ENCODE measurements around the gene UPB1. TPM values are rescaled to one million over a fixed set of nuclear protein-coding genes. Genes with fewer than 3 reads are reported as not detected.
A peak's percentile ranks its signal among the peaks of the same experiment; 100 is the strongest.

The UPB1 gene
- total and polyA plus RNA-seq, 9 of the 15 experiments (the other 6 are each of a cell fraction or from before 2014, with no cell fraction given) = 0.06 to 0.11 TPM; not detected in 7

GRCh38 chr22:24519496-24519895 is 24.4 kb downstream of the UPB1 start:
- H3K4me1 ChIP-seq (replicated peaks in 1 of 2; ENCODE audit: control insufficient read depth in 2 of 2, insufficient read depth in 2 of 2, low read length in 2 of 2) = no peaks in the 10 kb centered on the region; a peak in 3 of 5 replicates

DNA sequence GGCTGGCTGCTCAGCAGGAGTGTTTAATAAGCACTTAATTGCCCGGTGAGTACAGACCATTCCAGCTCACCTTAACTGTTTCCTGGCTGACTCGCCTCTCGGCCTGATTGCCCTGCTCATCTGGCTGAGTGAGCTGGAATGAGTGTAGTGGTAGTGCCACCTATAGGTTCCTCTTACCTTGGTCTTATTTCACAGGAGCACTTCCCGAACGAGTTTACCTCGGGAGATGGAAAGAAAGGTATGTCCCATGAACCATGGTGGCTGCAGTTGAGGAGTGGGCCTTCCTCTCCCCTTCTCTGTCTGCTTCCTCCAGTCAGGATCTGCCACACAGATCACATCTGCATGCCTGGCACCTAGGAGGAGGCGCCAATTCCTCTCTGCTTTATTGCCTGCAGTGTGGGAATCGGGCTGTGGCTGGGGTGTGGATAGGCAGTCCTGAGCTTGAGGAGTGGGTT is 26.7 kb downstream of the UPB1 start:
- 0% methylated on average over 5 of the region's 8 CpGs for WGBS (ENCODE audit: insufficient coverage, low coverage, missing lambda C conversion rate)
- intact Hi-C loops (cut with micrococcal nuclease) = loop anchor here (10.0 kb wide), 2 partner anchors 197 to 337 kb away; partner anchors contain the start of gene SUSD2
- POLR2A ChIA-PET = interaction anchor here (1.1 kb wide), 1 partner anchor 9 kb away, joined by 3 read pairs; no protein-coding TSS in a partner anchor
- Histone ChIP-seq H3K36me3 (ENCODE audit: control insufficient read depth, insufficient read depth, low read length) (no peaks in the 10 kb centered on the region), H3K79me2 (ENCODE audit: control insufficient read depth, insufficient read depth, low read length) (no peaks in the 10 kb centered on the region), H3K9ac (ENCODE audit: insufficient read depth in 1 of 2, low read depth in 2 of 2, low read length in 2 of 2) (no peak overlapping the region), H3K27ac (ENCODE audit: extremely low read depth, low read depth, low read length) (no peak overlapping the region), H3K9me3 (replicated peaks; ENCODE audit: control insufficient read depth, insufficient read depth, low read depth, low read length) (no peaks in the 10 kb centered on the region), H3K4me3 (no peak overlapping the region), H4K20me1 (replicated peaks; ENCODE audit: control insufficient read depth, insufficient read depth, low read length) (0 out of 2 replicates have a peak, but pooled peaks cover 6% of the 10 kb centered on the region), H3K27me3 (ENCODE audit: control insufficient read depth in 2 of 2, insufficient read depth in 2 of 2, low read length in 2 of 2) (no peaks in the 10 kb centered on the region; a peak in 1 of 5 replicates), H2AFZ (ENCODE audit: low read depth, low read length) (no peak overlapping the region), H3K4me2 (ENCODE audit: insufficient read depth, low read length) (no peak overlapping the region), H3K4me1 (replicated peaks in 1 of 2; ENCODE audit: control insufficient read depth in 2 of 2, insufficient read depth in 2 of 2, low read length in 2 of 2) (no peaks in the 10 kb centered on the region; a peak in 1 of 5 replicates), H3K9me1 (ENCODE audit: control insufficient read depth, insufficient read depth, low read length) (no peaks in the 10 kb centered on the region)
- CTCF ChIA-PET (ENCODE audit: low intra/inter-chr PET ratio) = interaction anchor here (0.9 to 1.7 kb wide), 3 partner anchors 98 to 197 kb away, joined by 3 to 6 read pairs (median 5); no protein-coding TSS in a partner anchor
- in situ Hi-C loops (cut with MboI) = loop anchor here (5.0 to 25.0 kb wide), 2 partner anchors 200 to 560 kb away; partner anchors contain the start of genes DDT, DDTL and GSTT2B
- ATAC-seq = peak; percentile 78
- FAIRE-seq = peak; percentile 72
- peak in 2 of 4 experiments; percentile 33 to 48 for DNase-seq (ENCODE audit: extremely low read depth in 1 of 4, low spot score in 3 of 4)
- no TSS peak for BruUV-seq (replicated peaks)
- TF ChIP-seq RAD21 (CRISPR knock-in tag; conservative IDR thresholded peaks at IDR 0.05 in 1 of 2, IDR thresholded peaks at IDR 0.05 in 1 of 2) = peak; percentile 64 to 77
- no peak for TF ChIP-seq RBM39 (optimal IDR thresholded peaks at IDR 0.05; ENCODE audit: low read depth, low read length)
- TF ChIP-seq ZNF592 (IDR thresholded peaks at IDR 0.05) = no peak
- no peak for TF ChIP-seq RFX5 (IDR thresholded peaks at IDR 0.05; ENCODE audit: low read depth, low read length)
- 0 out of 2 replicates have a peak, but pooled peaks have one; percentile 24 for TF ChIP-seq DEAF1 (CRISPR knock-in tag; IDR thresholded peaks at IDR 0.05)

More at GRCh38 chr22:24519496-24519895, 24.4 kb downstream of the UPB1 start:
- WGBS (ENCODE audit: insufficient coverage, low coverage, missing lambda C conversion rate) = 25% methylated on average over 5 of the region's 5 CpGs
- TF ChIP-seq ZFP1 (CRISPR knock-in tag; IDR thresholded peaks at IDR 0.05) (no peak), HNRNPLL (IDR thresholded peaks at IDR 0.05; ENCODE audit: low read depth, low read length, poor library complexity, severe bottlenecking) (no peak)
- H4K20me1 ChIP-seq (replicated peaks; ENCODE audit: control insufficient read depth, insufficient read depth, low read length) = 0 out of 2 replicates have a peak, but pooled peaks cover 3% of the 10 kb centered on the region
- H3K9ac ChIP-seq (ENCODE audit: insufficient read depth in 1 of 2, low read depth in 2 of 2, low read length in 2 of 2) = no peak overlapping the region
- no peaks in the 10 kb centered on the region for H3K9me3 ChIP-seq (replicated peaks; ENCODE audit: control insufficient read depth, insufficient read depth, low read depth, low read length)
- in situ Hi-C loops (cut with MboI) (loop anchor here (25.0 kb wide), 1 partner anchor 557 kb away; the partner anchor contains the start of genes DDT, DDTL and GSTT2B), intact Hi-C loops (cut with micrococcal nuclease) (no loop called here)
- FAIRE-seq (no peak), ATAC-seq (no peak), DNase-seq (ENCODE audit: extremely low read depth in 1 of 4, low spot score in 3 of 4) (no peak)
- H3K27me3 ChIP-seq (ENCODE audit: control insufficient read depth in 2 of 2, insufficient read depth in 2 of 2, low read length in 2 of 2) = no peaks in the 10 kb centered on the region
- H3K4me2 ChIP-seq (ENCODE audit: insufficient read depth, low read length) = no peak overlapping the region
- no peaks in the 10 kb centered on the region for H3K79me2 ChIP-seq (ENCODE audit: control insufficient read depth, insufficient read depth, low read length)
- POLR2A ChIA-PET = no interaction called here
- no peak overlapping the region for H3K4me3 ChIP-seq
- H3K36me3 ChIP-seq (ENCODE audit: control insufficient read depth, insufficient read depth, low read length) = no peaks in the 10 kb centered on the region
- H3K9me1 ChIP-seq (ENCODE audit: control insufficient read depth, insufficient read depth, low read length) = no peaks in the 10 kb centered on the region
- no TSS peak for BruUV-seq (replicated peaks)
- no peak overlapping the region for H3K27ac ChIP-seq (ENCODE audit: extremely low read depth, low read depth, low read length)
- H2AFZ ChIP-seq (ENCODE audit: low read depth, low read length) = no peak overlapping the region
- CTCF ChIA-PET (ENCODE audit: low intra/inter-chr PET ratio) = no interaction called here

Data from K562 (cell line).